CD1c-positive myeloid dendritic cell (primary cell): ENCODE measurements around the gene PPP1R9A.

Experiments used
- DNase-seq: peaks from one replicate; pipeline ENCODE4 v3.0.0-alpha.2; 2016; ENCODE audit errors: extremely low spot score

The PPP1R9A gene

DNA sequence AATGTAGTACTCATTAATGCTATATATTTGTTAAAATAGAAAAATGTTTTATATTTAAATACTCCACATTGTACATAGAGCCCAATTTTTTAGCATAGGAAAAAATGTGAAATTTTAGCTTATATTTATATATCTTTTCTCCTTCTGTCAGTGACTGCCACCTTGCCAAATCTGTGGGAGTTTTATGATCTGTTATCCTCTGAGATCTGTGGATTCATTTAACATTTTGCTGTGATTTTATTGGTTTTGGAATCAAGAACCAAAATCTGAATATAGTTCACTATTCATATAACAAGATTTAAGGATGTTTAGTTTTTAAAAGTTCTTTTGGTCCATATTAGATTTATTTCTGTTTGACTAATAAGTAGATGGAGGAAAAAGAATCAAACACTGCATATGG, 127.9 kb downstream of the PPP1R9A start:
- DNase-seq: no peak

DNA sequence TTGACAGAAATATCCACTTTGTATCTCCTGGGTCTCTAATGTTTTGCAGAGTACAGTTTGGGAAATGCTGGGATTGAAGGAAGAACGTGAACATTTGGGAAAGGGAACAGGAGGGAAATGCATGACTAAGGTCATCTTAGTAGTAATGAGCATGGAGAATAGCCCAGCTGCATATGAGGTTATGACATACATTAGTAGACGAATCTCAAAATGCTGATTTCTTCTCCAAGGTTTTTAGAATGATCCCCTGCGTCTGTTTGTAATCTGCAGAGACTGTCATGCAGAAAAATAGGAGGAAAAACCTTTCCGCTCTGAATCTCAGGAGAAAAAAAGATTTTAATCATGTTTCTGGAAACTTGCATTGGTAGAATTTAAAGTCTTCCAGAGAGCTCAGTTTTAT, 133.6 kb downstream of the PPP1R9A start:
- DNase-seq: no peak

DNA sequence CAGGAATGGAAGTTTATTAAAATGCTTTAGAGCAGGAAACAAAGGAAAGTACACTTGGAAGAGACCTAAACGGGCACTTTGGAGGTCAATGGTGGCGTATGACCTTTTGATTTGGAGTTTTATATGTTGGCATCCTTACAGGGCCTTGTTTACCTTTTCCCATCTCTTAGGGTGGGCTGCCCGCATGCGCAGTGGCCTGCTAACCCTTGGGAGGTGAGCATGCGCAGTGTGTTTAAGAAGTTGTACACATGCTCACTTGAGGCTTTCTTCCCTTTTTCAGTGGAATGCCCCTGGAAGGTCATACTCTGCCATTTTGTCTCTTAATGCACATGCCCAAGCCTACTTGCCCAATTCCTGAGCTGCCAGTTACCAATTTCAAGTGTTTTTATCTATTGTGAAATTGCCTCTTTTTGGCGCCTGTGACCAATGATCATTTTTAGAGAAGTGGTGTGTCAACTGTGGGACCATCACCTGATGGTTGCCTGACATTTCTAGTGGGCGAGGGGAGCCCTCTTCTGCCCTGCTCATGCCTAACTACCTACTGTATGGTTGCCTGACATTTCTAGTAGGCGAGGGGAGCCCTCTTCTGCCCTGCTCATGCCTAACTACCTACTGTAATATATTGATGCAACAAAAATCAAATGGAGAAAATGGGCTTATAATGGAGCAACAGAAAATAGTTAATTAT, 138.0 kb downstream of the PPP1R9A start:
- no peak for DNase-seq

DNA sequence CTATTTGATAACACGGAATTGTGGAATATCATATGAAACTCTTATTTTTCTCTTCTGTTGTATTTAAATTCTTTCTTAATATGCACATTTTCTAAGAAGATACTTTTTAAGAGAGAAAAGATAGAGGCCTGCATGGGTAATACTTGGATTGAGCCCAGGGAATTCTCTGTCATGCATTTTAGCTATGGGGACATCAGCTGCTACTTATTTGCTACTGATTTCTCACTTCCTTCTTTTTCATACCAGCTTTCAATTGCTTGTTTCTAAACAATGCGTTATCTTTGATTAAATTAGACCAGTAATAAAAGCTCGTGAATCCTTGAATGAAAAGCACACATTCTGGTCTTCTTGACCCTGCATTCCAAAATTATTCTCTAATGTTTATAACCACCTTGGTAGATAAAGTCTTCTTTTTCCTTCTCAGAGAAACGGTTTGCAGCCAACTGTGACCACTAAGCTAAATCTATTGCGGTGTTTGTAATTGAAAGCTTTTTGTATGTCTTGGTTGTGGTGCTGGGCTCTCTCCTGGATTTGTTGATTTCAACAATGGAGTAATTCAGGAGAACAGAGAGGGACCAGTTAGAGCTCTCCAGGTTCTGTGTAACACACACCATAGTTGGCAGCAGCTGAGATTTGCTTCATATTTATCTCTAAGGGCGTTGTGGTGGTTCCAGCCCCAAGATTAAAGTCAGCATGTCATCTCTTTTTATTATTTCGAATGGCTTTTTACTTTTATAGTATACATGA, 139.3 kb downstream of the PPP1R9A start:
- no peak for DNase-seq

DNA sequence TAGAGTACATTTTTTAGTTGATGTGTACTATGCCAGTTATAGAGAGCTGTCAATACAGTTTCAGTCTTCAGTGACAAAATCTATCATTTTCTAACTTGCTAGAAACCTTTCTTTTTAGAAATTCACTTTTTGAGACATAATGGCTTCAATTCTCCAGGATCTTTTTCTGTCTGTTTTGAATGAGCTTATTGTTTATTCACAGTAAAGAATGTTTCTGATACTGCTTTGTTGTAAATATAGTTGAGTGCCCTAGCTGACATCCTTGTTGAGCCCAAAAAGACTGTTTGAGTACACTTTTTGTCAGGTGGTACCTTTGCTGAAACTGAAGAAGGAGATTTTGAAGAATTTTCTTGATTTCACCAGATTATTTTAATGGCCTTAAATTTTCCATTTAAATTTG, 139.9 kb downstream of the PPP1R9A start:
- DNase-seq: no peak

DNA sequence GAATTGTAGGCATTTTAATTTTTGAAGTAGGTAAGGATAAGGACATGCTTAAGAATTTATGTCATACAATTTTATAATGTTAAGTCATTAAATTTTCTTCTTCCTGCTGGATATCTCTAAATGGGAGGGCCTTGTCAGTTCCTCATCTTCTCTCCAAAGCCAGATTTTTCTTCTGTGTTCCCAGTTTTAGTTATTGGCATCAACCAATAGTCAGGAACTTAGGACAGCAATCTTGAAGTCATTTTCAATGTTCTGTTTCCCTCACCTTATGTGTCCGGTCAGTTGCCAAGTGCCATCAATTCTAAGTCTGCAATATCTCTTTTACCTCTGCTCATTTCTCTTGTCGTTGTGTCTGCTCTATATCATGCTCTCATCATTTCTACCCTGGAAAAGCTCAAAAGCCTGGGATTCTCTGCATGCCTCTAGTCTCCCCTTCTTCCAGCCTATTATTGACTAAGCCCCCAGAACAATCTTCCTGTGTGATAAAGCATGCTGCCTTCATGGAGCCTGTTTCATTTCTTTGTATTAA, 145.2 kb downstream of the PPP1R9A start:
- DNase-seq: no peak

DNA sequence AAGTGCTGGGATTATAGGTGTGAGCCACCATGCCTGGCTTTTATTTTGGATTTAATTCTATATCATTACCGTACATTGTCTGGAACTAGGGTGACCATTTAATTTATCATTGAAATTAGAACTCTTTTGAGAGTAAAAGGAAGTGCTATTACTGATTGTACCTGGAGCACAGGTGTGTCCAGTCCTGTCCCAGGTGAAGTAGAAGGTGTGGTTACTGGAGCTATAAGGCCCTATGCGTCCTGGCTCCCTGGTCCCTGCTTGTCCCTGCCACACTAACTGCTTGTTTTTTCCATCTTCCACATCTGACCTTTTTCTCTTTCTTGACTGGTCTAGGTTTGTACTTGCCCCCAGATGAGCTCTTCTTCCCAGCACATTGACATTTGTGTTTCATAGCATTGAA, 147.0 kb downstream of the PPP1R9A start:
- no peak for DNase-seq

DNA sequence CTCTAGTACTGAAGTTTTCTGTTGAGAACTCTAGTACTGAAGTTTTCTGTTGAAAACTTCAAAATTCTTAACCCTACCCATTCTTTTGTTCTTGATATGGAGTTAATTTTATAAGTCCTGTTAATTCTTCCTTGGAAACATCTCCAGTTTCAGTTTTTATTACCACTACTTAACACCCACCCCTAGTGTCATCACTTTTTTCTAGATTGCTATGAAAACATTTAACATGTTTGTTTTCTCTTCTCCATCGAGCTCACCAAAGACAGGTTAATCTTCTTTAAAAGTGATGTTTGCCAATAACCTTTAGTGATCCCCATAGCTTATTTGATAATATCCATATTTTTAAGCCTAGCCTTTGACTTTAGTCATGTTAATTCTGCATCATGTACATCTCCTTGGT, 147.9 kb downstream of the PPP1R9A start:
- DNase-seq: no peak

DNA sequence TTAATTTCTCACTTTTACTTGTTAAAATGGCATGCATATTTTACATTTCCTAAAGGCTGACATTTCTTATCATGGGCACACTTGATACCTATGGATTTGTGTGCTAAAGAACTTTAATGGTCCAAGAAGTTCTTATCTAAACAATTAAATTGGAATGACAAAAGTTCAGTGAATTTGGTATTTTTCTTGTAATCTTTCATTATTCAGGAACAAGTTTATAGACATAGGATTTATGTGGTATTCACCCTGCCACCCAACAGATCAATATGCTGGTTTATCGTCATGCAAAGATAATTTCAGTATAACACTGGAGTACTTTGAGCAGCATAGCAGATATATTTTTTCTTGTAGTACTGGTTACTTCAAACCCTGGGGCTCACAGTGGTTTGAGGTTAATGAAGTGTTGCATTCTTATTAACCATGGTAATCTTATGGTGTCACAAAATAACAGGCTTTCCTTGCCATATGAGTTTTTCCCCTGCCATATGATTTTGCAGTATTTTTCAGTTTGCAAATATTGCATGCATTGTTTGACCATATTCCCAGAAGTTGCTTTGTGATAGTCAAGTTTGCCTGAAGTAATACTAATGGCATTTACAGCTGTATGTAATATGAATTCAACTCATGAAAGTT, 148.8 kb downstream of the PPP1R9A start:
- DNase-seq: no peak

DNA sequence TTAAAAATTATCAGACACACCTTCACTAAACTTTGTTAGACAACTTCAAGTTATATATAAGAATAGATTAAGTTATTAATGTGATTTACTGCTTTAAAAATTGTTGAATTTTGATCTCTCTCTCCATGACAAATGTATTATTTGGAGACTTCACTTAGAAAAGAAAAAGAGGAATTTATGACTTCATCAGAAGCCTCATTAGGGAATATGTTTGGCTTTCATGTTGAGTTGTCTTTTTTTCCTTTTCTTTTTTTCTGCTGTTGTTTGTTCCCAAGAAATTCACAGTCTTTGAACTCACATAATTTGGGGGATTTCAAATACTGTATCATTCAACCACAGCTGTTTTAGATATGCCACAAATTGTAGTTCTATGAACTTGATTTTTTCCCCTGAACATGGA, 149.5 kb downstream of the PPP1R9A start:
- no peak for DNase-seq

DNA sequence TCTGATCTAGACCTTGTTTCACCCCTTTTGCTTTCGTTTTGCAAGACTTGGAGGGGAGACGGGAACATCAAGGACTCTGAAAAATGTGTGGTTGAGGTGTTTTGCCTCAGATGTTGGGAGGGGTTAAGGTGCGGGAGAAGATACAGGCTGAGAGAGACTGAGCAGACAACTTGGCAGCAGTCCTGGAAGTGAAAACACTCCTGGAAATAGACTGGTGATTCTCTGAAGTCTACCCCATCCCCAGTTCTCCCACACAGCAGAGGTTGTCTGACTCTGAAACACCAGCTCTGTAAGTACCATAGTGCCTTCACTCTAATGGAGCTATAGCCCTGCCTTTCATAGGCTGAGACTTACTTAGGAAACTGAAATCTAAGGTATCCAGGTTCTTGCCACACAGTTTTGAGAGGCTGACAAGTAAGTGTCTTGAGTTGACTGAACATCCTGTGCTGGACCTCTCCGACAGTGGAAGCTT, 152.5 kb downstream of the PPP1R9A start:
- DNase-seq: no peak

DNA sequence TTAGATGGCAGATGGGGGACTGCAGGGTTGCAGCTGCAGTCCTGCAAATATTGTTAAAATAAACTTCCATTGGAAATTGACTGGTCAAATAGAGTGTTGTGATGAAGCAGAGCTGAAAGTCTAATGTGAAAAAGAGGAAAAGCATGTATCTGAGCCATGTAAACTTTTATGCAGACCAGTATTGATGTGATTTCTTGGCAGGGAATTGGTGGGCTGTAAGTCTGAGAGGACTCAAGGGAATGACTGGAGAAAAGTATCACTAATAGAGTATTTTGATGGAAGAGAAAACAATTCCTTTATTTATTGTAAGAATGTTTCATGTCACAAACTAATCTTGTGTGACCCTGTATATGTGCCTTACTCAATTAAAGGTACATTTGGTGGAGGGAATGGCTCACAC, 155.5 kb downstream of the PPP1R9A start:
- DNase-seq: no peak

DNA sequence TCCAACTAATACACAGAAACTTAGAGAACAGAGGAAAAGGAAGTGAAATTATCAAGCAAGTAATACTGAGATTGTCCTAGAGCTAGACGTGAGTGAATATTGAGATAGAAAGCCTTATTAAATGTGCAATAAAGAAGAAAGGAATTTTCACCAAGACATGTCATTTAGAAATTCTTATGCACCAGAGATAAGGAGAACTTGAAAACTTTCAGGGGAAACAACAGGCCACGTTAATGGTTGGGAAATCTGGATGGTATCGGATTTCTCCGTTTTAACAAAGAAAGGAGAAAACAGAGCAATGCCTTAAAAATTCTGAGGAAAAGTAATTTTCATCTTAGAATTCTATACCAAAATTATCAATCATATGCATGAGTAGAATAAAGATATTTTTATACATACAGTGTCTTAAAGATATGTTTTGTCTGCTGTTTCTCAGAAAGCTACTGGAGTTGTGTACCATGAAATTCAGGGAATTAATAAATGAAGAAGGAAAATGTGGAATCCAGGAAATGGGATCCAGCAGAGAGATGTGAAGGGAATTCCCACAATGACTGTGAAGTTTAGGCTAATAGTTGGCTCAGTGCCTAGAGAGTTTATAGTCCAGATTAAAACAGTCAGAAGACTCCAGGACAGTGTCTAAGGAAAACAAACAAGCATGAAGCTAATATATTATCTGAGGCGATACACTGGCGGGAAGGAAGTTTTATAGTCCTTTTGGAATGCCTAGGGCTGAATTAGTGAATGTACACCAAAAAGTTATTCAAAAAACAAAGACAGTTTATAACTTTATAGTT, 159.5 kb downstream of the PPP1R9A start:
- DNase-seq: no peak

DNA sequence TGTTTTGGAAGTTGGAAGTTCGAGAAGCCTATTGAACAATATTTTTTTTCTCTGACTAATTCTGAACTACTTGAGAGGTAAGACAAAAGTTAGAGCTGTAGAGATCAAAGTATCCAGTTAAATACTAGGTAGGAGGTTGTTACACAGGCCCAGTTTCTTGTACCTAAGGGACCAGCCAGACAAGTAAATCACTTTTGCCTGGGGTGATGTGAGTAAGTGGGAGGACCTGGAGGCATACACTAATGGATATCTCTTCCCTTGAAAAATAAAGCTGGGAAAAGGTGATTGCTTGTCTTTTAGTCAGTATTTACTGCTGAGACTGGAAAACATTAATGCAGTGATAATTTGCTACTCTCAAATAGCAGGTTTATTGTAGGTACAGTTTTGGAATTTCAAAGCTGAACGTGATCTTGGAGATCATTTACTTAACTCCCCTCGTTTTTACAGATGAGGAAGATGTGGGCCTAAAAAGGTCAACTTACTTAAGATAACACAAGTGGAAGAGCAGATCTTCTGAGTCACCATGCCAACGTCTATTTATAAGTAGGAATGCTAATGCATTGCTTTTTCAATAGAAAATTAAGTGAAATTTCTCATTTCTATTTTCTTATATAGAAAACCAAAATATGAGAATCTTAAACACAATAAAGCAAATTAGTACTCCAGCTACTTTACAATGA, 181.3 kb downstream of the PPP1R9A start:
- DNase-seq: no peak

DNA sequence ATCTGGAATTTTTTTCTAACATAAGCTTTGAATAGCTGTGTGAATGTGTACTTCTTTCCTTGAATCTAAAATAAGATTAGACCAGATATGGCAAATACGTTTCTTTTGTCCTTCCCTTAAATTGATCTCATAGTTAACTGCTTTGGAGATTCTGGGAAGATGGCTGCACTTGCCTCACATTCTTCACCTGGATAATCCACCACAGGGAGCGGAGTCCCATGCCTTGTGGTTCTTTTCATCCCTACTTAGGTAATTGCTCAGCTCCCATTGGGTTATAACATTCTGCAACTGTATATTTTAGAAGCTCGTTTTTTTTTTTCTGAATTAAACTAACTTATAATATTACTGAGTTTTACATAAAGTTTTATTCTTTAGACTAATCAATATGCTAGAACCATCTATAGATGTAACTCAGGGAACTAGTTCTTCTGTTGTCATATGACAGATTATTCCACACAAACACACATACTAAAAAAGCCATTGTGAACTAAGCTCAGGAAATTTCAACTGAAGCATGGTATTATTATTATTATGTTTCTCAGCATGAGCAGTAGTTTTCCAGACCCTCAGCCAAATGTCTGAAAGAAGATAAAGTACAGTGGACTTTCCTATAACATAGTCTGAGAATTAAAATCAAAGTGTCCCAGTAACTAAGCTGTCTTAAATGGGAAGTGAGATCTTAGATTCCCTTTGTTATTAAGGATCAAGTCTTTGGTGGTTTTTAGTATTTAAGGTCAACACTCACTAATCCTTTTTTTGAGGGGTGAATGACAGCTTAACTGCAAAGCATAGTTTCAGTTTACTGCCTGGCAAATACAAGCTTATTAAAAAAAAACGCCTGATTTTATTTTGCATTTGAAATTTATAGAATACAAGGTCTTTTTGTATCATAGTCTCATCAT, 182.3 kb downstream of the PPP1R9A start:
- no peak for DNase-seq

DNA sequence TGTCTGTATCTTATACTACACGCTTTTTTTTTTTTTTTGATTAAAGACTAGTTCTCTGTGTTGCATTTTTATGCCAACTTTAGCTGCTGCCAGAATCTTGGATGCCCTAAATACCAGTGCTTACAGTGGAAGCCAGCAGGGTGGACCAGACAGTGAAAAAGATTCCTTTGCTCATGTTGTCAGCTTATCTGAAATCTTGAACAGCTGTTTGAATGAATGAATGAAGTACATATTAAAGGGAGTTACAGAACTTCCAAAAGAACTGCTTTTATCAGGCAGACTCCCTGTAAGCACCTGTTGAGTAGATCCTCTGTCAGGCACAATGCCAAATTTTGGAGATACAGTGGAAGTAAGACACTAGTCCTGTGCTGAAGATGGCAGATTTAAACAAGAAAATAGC, 184.9 kb downstream of the PPP1R9A start:
- DNase-seq: no peak

DNA sequence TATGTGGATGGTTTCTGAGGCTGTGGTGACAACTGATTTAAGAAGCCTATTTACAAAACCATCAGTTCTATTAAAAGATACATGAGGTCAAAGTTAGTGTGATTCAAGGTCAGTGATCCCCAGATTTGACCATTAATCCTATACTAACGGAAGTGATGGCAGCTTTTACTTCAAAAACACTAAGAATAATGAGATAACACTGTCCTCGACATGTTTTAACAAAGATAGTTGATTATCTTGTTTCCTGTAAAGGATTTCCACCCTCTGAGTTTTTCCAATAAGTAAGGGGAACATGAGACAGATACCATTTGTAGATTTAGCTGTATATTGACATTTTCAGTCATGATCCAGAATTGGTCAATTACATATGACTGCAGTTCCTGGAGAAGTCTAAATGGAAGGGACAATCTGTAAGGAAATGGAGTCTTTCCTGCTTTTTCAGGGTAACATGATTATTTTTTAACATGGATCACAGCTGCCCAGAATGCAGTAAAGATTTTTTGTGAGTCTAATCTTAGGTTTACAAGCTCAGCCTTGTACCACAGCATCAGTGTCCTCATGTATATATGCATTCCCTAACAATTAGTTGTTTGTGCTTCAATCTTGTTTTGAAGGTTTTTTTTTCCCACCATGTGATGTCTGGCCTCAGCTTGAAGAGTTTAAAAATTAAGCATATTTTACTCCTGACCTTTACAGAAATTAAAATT, 188.0 kb downstream of the PPP1R9A start:
- no peak for DNase-seq

DNA sequence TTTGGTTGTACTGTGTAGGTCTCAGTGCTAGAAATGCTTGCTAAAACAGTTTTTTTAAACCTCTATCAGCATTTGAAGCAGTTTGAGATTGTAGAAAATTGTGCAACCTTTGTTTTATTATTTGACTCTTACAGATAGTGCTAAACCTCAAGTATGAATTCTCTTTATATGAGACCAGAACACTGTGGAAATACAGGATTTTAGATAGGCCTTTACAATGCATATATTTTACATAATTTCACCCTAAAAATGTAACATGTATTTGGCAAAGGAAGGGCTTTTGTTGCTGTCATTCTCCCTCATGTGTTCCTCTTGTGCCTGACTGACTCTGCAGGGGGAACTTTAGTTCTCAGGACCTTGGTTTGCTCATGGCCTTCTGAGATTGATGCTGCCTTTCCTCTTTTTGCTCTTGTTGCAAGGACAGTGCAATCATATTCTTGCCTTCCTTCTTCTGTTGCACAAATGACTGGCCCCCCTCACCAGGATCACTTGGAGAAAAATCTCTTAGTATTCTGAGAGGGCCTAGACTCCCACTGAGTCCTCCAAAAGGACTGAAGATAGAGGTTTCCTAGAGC, 188.7 kb downstream of the PPP1R9A start:
- DNase-seq: peak; percentile 32

DNA sequence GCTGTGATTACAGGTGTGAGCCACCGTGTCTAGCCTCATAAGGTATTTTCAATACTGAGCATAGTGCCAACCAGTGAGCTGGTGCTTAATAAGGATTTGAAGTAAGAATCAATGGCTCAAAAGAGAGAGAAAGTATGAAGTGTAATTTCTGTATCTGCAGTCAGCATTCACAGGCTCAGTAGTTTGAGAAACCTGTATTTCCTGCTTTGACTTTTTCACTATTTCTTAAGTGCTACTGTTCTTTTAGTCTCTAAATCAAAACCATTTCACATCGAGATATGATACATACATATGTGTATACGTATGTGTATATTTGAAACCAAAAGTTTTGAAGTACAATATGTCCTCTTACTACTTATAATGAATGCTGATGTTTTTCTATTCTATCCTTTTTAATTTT, 189.9 kb downstream of the PPP1R9A start:
- no peak for DNase-seq
